HepG2 (cell line): ENCODE data around the gene GARIN5A. TPM values are rescaled to one million over a fixed set of nuclear protein-coding genes. Genes with fewer than 3 reads are reported as not detected.

ENCODE experiments used
- ATAC-seq: fragments of 200-7000 bp; cut with Tn5 transposase; 3 replicates; pipeline ENCODE4 v1.9.1; 2020; ENCODE audit warnings: mild to moderate bottlenecking, moderate library complexity
- BruUV-seq: library from RNA; stranded (reverse); fragments of 400-500 nt; replicated peaks from 2 replicates; lab custom pipeline; 2021; lab: Mats Ljungman, UMichigan
- CTCF ChIA-PET: fragments of 300-600 bp; formaldehyde crosslinking; extraction: SDS; loops from one replicate; lab custom pipeline; 2021; ENCODE audit warnings: low total read pairs, inconsistent platforms, low intra/inter-chr PET ratio; lab: Yijun Ruan, JAX
- POLR2A ChIA-PET: fragments of 350-600 bp; sonication (Branson Sonifier 250); formaldehyde crosslinking; loops from one replicate; lab custom pipeline; 2020; ENCODE audit warnings: antibody characterized with exemption, inconsistent platforms; lab: Yijun Ruan, JAX
- DNase-seq: peaks from one replicate; pipeline ENCODE4 v3.0.0-alpha.2; 2015; ENCODE audit warnings: low spot score
- FAIRE-seq: peaks from 3 replicates; lab custom pipeline; 2011; peaks lifted over from hg19 to GRCh38; lab: Jason Lieb, UNC
- H2AFZ ChIP-seq: one replicate; pipeline ENCODE4 v1.6.1; 2011; ENCODE audit warnings: low read length, inconsistent platforms
- H3K27ac ChIP-seq: fragments of 300-600 bp; 3 replicates; pipeline ENCODE4 v1.8.0; 2011; ENCODE audit warnings: mixed run types, mild to moderate bottlenecking, mixed read lengths, low read length, inconsistent platforms; ENCODE audit not compliant: insufficient read depth; ENCODE audit errors: extremely low read length
- H3K27me3 ChIP-seq, 2 experiments: fragments of 200-600 bp in 1 of 2; 2 replicates in 1 of 2; 3 replicates in 1 of 2; pipeline versions ENCODE4 v1.6.0 to v1.8.0; 2011; ENCODE audit warnings: low read length in 2 of 2, mild to moderate bottlenecking in 2 of 2, moderate library complexity in 2 of 2, inconsistent platforms in 1 of 2; ENCODE audit not compliant: insufficient read depth in 2 of 2, control insufficient read depth in 1 of 2
- H3K36me3 ChIP-seq, 2 experiments: fragments of 200-600 bp in 1 of 2; replicated peaks in 1 of 2; 2 replicates in 1 of 2; 3 replicates in 1 of 2; pipeline versions ENCODE4 v1.5.1 to v1.8.0; 2011; ENCODE audit warnings: low read length in 2 of 2, inconsistent platforms in 1 of 2; ENCODE audit not compliant: insufficient read depth in 2 of 2, control insufficient read depth in 1 of 2
- H3K4me1 ChIP-seq: 2 replicates; pipeline ENCODE4 v1.5.1; 2012; ENCODE audit warnings: low read length, inconsistent platforms; ENCODE audit not compliant: insufficient read depth
- H3K4me2 ChIP-seq: 2 replicates; pipeline ENCODE4 v1.6.0; 2011; ENCODE audit warnings: low read depth, low read length, inconsistent platforms
- H3K4me3 ChIP-seq, 3 experiments: fragments of 200-600 bp in 1 of 3; sonication (generic), shearing (Covaris generic) in 1 of 3; replicated peaks in 1 of 3; 2 replicates each; pipeline ENCODE4 v1.5.1; 2011 to 2016; ENCODE audit warnings: low read length in 3 of 3, inconsistent platforms in 2 of 3, low read depth in 2 of 3, mild to moderate bottlenecking in 2 of 3, control low read depth in 1 of 3, mixed read lengths in 1 of 3; ENCODE audit not compliant: insufficient read depth in 1 of 3
- H3K79me2 ChIP-seq: one replicate; pipeline ENCODE4 v1.6.1; 2011; ENCODE audit warnings: low read length, inconsistent platforms; ENCODE audit not compliant: insufficient read depth
- H3K9ac ChIP-seq: 2 replicates; pipeline ENCODE4 v1.6.0; 2011; ENCODE audit warnings: mild to moderate bottlenecking, low read depth, low read length, inconsistent platforms; ENCODE audit not compliant: insufficient read depth
- H3K9me3 ChIP-seq: 2 replicates; pipeline ENCODE4 v1.5.1; 2012; ENCODE audit warnings: mild to moderate bottlenecking, low read length
- H4K20me1 ChIP-seq: 2 replicates; pipeline ENCODE4 v1.6.0; 2011; ENCODE audit warnings: inconsistent platforms, mild to moderate bottlenecking, low read length, moderate library complexity; ENCODE audit not compliant: insufficient read depth
- DZIP1 ChIP-seq: sonication (generic); formaldehyde crosslinking; IDR thresholded peaks from 2 replicates; pipeline ENCODE4 v1.5.0; 2020; ENCODE audit warnings: mild to moderate bottlenecking, missing genetic modification reagents
- GABPB1 ChIP-seq: IDR thresholded peaks from 2 replicates; pipeline ENCODE4 v1.6.1; 2016; ENCODE audit warnings: mild to moderate bottlenecking, missing genetic modification reagents, moderate library complexity, missing compliant biosample characterization
- IKZF1 ChIP-seq: fragments of 450-650 bp; IDR thresholded peaks from 2 replicates; pipeline ENCODE4 v1.7.1; 2016
- KLF16 ChIP-seq, 2 experiments: sonication (generic) in 1 of 2; formaldehyde crosslinking in 1 of 2; IDR thresholded peaks; 2 replicates each; pipeline versions ENCODE4 v1.6.1 to v1.8.0; 2016 to 2023; ENCODE audit warnings: missing genetic modification reagents in 2 of 2, missing compliant biosample characterization in 1 of 2
- MAFK ChIP-seq, 2 experiments: IDR thresholded peaks in 1 of 2; conservative IDR thresholded peaks in 1 of 2; 2 replicates each; pipeline ENCODE4 v1.6.1; 2011; ENCODE audit warnings: improper control_type of control experiment in 2 of 2, low read length in 2 of 2
- MAZ ChIP-seq, 2 experiments: sonication (generic) in 1 of 2; formaldehyde crosslinking in 1 of 2; IDR thresholded peaks; 2 replicates each; pipeline versions ENCODE4 v1.5.0 to v1.6.1; 2012 to 2020; ENCODE audit warnings: low read depth in 2 of 2, mild to moderate bottlenecking in 2 of 2, borderline replicate concordance in 1 of 2, improper control_type of control experiment in 1 of 2, low read length in 1 of 2, missing genetic modification reagents in 1 of 2, moderate library complexity in 1 of 2
- POLR2A ChIP-seq, 2 experiments: IDR thresholded peaks; 2 replicates each; pipeline ENCODE4 v1.6.1; 2011; ENCODE audit warnings: low read depth in 2 of 2, low read length in 2 of 2, mild to moderate bottlenecking in 1 of 2, moderate library complexity in 1 of 2; ENCODE audit not compliant: insufficient read depth in 1 of 2
- RFX1 ChIP-seq: fragments of 450-650 bp; IDR thresholded peaks from 2 replicates; pipeline ENCODE4 v1.6.1; 2017
- SMC3 ChIP-seq: IDR thresholded peaks from 2 replicates; pipeline ENCODE4 v1.6.1; 2011; ENCODE audit warnings: low read length, improper control_type of control experiment
- TSC22D2 ChIP-seq: sonication (generic); formaldehyde crosslinking; IDR thresholded peaks from 2 replicates; pipeline ENCODE4 v1.5.1; 2020; ENCODE audit warnings: missing genetic modification reagents, mild to moderate bottlenecking, borderline replicate concordance
- XBP1 ChIP-seq: sonication (generic); formaldehyde crosslinking; IDR thresholded peaks from 2 replicates; pipeline ENCODE4 v1.5.0; 2020; ENCODE audit warnings: missing genetic modification reagents
- ZNF136 ChIP-seq: sonication (generic); formaldehyde crosslinking; IDR thresholded peaks from 2 replicates; pipeline ENCODE4 v1.8.1; 2022; ENCODE audit warnings: low read depth, mild to moderate bottlenecking, moderate library complexity, missing genetic modification reagents
- ZNF496 ChIP-seq: sonication (generic); formaldehyde crosslinking; IDR thresholded peaks from 2 replicates; pipeline ENCODE4 v1.8.1; 2023; ENCODE audit warnings: mild to moderate bottlenecking, moderate library complexity, missing genetic modification reagents; ENCODE audit not compliant: insufficient replicate concordance
- ZNF546 ChIP-seq: sonication (generic); formaldehyde crosslinking; conservative IDR thresholded peaks from 2 replicates; pipeline ENCODE4 v1.8.1; 2023; ENCODE audit warnings: mild to moderate bottlenecking, missing genetic modification reagents
- ZNF598 ChIP-seq: sonication (generic); formaldehyde crosslinking; IDR thresholded peaks from 2 replicates; pipeline ENCODE4 v1.5.1; 2020; ENCODE audit warnings: mild to moderate bottlenecking, missing genetic modification reagents, borderline replicate concordance
- ZNF891 ChIP-seq: sonication (generic); formaldehyde crosslinking; IDR thresholded peaks from 2 replicates; pipeline ENCODE4 v1.5.0; 2020; ENCODE audit warnings: mild to moderate bottlenecking, missing genetic modification reagents
- WGBS: methylation state at CpG from one replicate; pipeline ENCODE4 v1.1.6; 2017; ENCODE audit warnings: low lambda C conversion rate; 5-methylcytosine and 5-hydroxymethylcytosine counted together
- in situ Hi-C: cut with HindIII; loops from 2 replicates; pipeline ENCODE4 v1.10.0; 2017; ENCODE audit warnings: low pct_unique_long_range_greater_than_20kb; ENCODE audit not compliant: extremely low pct_ligation_motif_present
- intact Hi-C: fragments of 100-400 bp; cut with micrococcal nuclease; formaldehyde crosslinking; loops from one replicate; pipeline ENCODE4 v1.10.0; 2022; ENCODE audit not compliant: unreplicated experiment
- polyA plus RNA-seq, 8 experiments: library from polyadenylated mRNA; depleted of rRNA in 3 of 8; stranded (reverse) in 7 of 8; unstranded in 1 of 8; fragments of >200 nt; fragmentation: Illumina TruSeq in 4 of 8; extraction: Trizol in 4 of 8; gene quantifications; 2 replicates each; pipeline versions ENCODE4 v1.2.1 to v1.2.3, GENCODE V29; 2011 to 2016; ENCODE audit warnings: low read depth in 4 of 8, missing spikeins in 1 of 8, mixed read lengths in 1 of 8; ENCODE audit not compliant: insufficient read depth in 1 of 8
- total RNA-seq, 5 experiments: library from RNA; depleted of rRNA; stranded (reverse); fragments of >200 nt; fragmentation: Illumina TruSeq; extraction: Trizol; gene quantifications; 2 replicates each; pipeline ENCODE4 v1.2.3, GENCODE V29; 2016; ENCODE audit warnings: low read depth in 1 of 5
- TF ChIP-seq, protein P1 (sequence below): sonication (generic); formaldehyde crosslinking; IDR thresholded peaks from 2 replicates; pipeline ENCODE4 v1.4.0; 2020; ENCODE audit warnings: missing genetic modification reagents
- TF ChIP-seq, protein P2 (sequence below): sonication (generic); formaldehyde crosslinking; IDR thresholded peaks from 2 replicates; pipeline ENCODE4 v1.5.0; 2020; ENCODE audit warnings: mild to moderate bottlenecking, missing genetic modification reagents
- TF ChIP-seq, protein P3 (sequence below): sonication (generic); formaldehyde crosslinking; IDR thresholded peaks from 2 replicates; pipeline ENCODE4 v1.5.0; 2020; ENCODE audit warnings: missing genetic modification reagents

The GARIN5A gene
- total and polyA plus RNA-seq, 2 of the 13 experiments (the other 11 are each of a cell fraction or from before 2014, with no cell fraction given) = not detected

GRCh38 chr19:50489461-50490011, 12.9 kb upstream of the GARIN5A start:
- BruUV-seq = no TSS peak
- no peak overlapping the region for H3K4me2 ChIP-seq
- in situ Hi-C loops = no loop called here
- H3K9me3 ChIP-seq = peaks cover 15% of the 10 kb centered on the region
- H3K4me1 ChIP-seq = no peaks in the 10 kb centered on the region
- H3K27me3 ChIP-seq = peaks cover 8 to 34% of the 10 kb centered on the region in 2 experiments; a peak in 3 of 5 replicates
- H4K20me1 ChIP-seq = no peaks in the 10 kb centered on the region
- no peak overlapping the region for H3K4me3 ChIP-seq
- no peak overlapping the region for H3K9ac ChIP-seq
- ATAC-seq (no peak), FAIRE-seq (no peak), DNase-seq (no peak)
- intact Hi-C loops = no loop called here
- H2AFZ ChIP-seq = no peak overlapping the region
- H3K79me2 ChIP-seq = no peaks in the 10 kb centered on the region
- TF ChIP-seq ZNF891 = no peak
- no peak for TF ChIP-seq SMC3
- no peak for TF ChIP-seq TSC22D2
- TF ChIP-seq ZNF496 = no peak
- TF ChIP-seq RFX1 = no peak
- no peak for TF ChIP-seq KLF16 (CRISPR knock-in tag; IDR thresholded peaks at IDR 0.05)
- TF ChIP-seq POLR2A (IDR thresholded peaks at IDR 0.05; ENCODE audit: insufficient read depth in 1 of 2, low read depth in 2 of 2, low read length in 2 of 2) = no peak
- TF ChIP-seq GABPB1 = no peak
- no peak for TF ChIP-seq DZIP1
- TF ChIP-seq ZNF136 (CRISPR knock-in tag) = no peak
- no peak for TF ChIP-seq MAZ (IDR thresholded peaks at IDR 0.05; ENCODE audit: borderline replicate concordance, low read depth, low read length)
- no peak for TF ChIP-seq MAZ (CRISPR knock-in tag; IDR thresholded peaks at IDR 0.05; ENCODE audit: low read depth)
- TF ChIP-seq, protein P1, sequence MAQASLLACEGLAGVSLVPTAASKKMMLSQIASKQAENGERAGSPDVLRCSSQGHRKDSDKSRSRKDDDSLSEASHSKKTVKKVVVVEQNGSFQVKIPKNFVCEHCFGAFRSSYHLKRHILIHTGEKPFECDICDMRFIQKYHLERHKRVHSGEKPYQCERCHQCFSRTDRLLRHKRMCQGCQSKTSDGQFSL (CRISPR knock-in tag) = no peak
- TF ChIP-seq, protein P2, sequence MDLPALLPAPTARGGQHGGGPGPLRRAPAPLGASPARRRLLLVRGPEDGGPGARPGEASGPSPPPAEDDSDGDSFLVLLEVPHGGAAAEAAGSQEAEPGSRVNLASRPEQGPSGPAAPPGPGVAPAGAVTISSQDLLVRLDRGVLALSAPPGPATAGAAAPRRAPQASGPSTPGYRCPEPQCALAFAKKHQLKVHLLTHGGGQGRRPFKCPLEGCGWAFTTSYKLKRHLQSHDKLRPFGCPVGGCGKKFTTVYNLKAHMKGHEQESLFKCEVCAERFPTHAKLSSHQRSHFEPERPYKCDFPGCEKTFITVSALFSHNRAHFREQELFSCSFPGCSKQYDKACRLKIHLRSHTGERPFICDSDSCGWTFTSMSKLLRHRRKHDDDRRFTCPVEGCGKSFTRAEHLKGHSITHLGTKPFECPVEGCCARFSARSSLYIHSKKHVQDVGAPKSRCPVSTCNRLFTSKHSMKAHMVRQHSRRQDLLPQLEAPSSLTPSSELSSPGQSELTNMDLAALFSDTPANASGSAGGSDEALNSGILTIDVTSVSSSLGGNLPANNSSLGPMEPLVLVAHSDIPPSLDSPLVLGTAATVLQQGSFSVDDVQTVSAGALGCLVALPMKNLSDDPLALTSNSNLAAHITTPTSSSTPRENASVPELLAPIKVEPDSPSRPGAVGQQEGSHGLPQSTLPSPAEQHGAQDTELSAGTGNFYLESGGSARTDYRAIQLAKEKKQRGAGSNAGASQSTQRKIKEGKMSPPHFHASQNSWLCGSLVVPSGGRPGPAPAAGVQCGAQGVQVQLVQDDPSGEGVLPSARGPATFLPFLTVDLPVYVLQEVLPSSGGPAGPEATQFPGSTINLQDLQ = no peak
- TF ChIP-seq XBP1 (CRISPR knock-in tag) = no peak
- TF ChIP-seq, protein P3, sequence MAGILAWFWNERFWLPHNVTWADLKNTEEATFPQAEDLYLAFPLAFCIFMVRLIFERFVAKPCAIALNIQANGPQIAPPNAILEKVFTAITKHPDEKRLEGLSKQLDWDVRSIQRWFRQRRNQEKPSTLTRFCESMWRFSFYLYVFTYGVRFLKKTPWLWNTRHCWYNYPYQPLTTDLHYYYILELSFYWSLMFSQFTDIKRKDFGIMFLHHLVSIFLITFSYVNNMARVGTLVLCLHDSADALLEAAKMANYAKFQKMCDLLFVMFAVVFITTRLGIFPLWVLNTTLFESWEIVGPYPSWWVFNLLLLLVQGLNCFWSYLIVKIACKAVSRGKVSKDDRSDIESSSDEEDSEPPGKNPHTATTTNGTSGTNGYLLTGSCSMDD (CRISPR knock-in tag) = no peak
- no peak for TF ChIP-seq ZNF598 (CRISPR knock-in tag)
- no peak for TF ChIP-seq MAFK (conservative IDR thresholded peaks at IDR 0.05 in 1 of 2, IDR thresholded peaks at IDR 0.05 in 1 of 2; ENCODE audit: low read length in 2 of 2)
- TF ChIP-seq IKZF1 = no peak
- TF ChIP-seq ZNF546 (CRISPR knock-in tag) = no peak
- no peaks in the 10 kb centered on the region for H3K36me3 ChIP-seq
- no peak overlapping the region for H3K27ac ChIP-seq
- POLR2A ChIA-PET = no interaction called here
- CTCF ChIA-PET = no interaction called here
- 31% methylated on average over 24 of the region's 24 CpGs for WGBS
